ENCODE results near the gene RETREG1.

Gene RETREG1

DNA sequence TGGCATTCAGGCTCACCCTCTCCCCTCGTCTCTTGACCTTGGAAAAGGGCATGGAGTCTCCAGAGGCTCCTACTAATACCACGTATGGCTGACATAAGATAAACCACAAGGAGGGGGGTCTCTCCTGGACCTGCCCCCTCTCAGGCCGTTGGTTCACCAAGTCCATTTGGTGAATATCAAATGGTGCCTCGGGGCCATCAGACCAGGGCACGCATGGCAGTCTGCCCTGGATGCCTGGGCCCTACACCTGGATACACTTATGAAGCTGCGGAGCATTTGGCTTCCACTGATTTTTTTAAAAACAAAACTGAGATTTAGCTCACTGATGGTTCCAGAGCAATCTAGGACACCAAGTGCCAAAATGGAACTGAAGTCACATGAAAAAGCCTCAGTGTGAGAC lies 110.9 kb downstream of the RETREG1 start (continued):
- TF ChIP-seq PRDM2 (tag by site-specific recombination; IDR thresholded peaks at IDR 0.05; ENCODE audit: borderline replicate concordance) (no peak), ZNF157 (tag by site-specific recombination; IDR thresholded peaks at IDR 0.05) (no peak), REPIN1 (tag by site-specific recombination; IDR thresholded peaks at IDR 0.05; ENCODE audit: low read depth) (no peak), ZNF274 (IDR thresholded peaks at IDR 0.05; ENCODE audit: low read length) (no peak), ZNF274 (tag by site-specific recombination; IDR thresholded peaks at IDR 0.05; ENCODE audit: borderline replicate concordance) (no peak), TCF7L2 (IDR thresholded peaks at IDR 0.05; ENCODE audit: borderline replicate concordance, low read depth, low read length) (no peak), PRDM1 (tag by site-specific recombination; IDR thresholded peaks at IDR 0.05) (no peak), ZNF394 (tag by site-specific recombination; IDR thresholded peaks at IDR 0.05; ENCODE audit: borderline replicate concordance) (no peak), FEZF1 (tag by site-specific recombination; IDR thresholded peaks at IDR 0.05) (no peak), ZNF324 (tag by site-specific recombination; IDR thresholded peaks at IDR 0.05) (no peak), SP3 (tag by site-specific recombination; IDR thresholded peaks at IDR 0.05) (no peak), ZNF792 (tag by site-specific recombination; IDR thresholded peaks at IDR 0.05) (no peak), ZNF639 (tag by site-specific recombination; IDR thresholded peaks at IDR 0.05) (no peak), ZNF449 (tag by site-specific recombination; IDR thresholded peaks at IDR 0.05) (no peak), ZNF211 (tag by site-specific recombination; IDR thresholded peaks at IDR 0.05; ENCODE audit: low read depth) (no peak), HOXD13 (CRISPR knock-in tag; IDR thresholded peaks at IDR 0.05; ENCODE audit: borderline replicate concordance) (no peak)
- TF ChIP-seq, protein P1, sequence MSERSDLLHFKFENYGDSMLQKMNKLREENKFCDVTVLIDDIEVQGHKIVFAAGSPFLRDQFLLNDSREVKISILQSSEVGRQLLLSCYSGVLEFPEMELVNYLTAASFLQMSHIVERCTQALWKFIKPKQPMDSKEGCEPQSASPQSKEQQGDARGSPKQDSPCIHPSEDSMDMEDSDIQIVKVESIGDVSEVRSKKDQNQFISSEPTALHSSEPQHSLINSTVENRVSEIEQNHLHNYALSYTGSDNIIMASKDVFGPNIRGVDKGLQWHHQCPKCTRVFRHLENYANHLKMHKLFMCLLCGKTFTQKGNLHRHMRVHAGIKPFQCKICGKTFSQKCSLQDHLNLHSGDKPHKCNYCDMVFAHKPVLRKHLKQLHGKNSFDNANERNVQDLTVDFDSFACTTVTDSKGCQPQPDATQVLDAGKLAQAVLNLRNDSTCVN (tag by site-specific recombination; optimal IDR thresholded peaks at IDR 0.05), result no peak
- TF ChIP-seq, protein P2, sequence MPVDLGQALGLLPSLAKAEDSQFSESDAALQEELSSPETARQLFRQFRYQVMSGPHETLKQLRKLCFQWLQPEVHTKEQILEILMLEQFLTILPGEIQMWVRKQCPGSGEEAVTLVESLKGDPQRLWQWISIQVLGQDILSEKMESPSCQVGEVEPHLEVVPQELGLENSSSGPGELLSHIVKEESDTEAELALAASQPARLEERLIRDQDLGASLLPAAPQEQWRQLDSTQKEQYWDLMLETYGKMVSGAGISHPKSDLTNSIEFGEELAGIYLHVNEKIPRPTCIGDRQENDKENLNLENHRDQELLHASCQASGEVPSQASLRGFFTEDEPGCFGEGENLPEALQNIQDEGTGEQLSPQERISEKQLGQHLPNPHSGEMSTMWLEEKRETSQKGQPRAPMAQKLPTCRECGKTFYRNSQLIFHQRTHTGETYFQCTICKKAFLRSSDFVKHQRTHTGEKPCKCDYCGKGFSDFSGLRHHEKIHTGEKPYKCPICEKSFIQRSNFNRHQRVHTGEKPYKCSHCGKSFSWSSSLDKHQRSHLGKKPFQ (tag by site-specific recombination; IDR thresholded peaks at IDR 0.05), result no peak
